K562 (cell line): ENCODE results near the gene TAS1R3. TPM values are rescaled to one million over a fixed set of nuclear protein-coding genes. Genes with fewer than 3 reads are reported as not detected.
A peak's percentile ranks its signal among the peaks of the same experiment; 100 is the strongest.

Experiments
- CBX1 ChIP-seq: sonication (generic); IDR thresholded peaks from 2 replicates; pipeline ENCODE4 v1.6.1; 2016; ENCODE audit warnings: antibody characterized with exemption, low read depth, mild to moderate bottlenecking
- ELF1 ChIP-seq: fragments of 200-800 bp; sonication (Bioruptor generic); IDR thresholded peaks from 2 replicates; pipeline ENCODE4 v1.6.1; 2016; ENCODE audit warnings: missing genetic modification characterization, missing compliant biosample characterization
- EP300 ChIP-seq: IDR thresholded peaks from 2 replicates; pipeline ENCODE4 v1.6.1; 2012; ENCODE audit warnings: low read length, improper control_type of control experiment
- LCOR ChIP-seq: sonication (generic); formaldehyde crosslinking; IDR thresholded peaks from 2 replicates; pipeline ENCODE4 v1.8.0; 2022; ENCODE audit warnings: mild to moderate bottlenecking, missing genetic modification reagents
- NFXL1 ChIP-seq: fragments of 450-650 bp; formaldehyde crosslinking; IDR thresholded peaks from 2 replicates; pipeline ENCODE4 v1.4.0; 2021; ENCODE audit warnings: mild to moderate bottlenecking
- NR1H2 ChIP-seq: sonication (generic); formaldehyde crosslinking; IDR thresholded peaks from 2 replicates; pipeline ENCODE4 v1.4.0; 2020; ENCODE audit warnings: mild to moderate bottlenecking, missing genetic modification reagents
- RNF219 ChIP-seq: fragments of 250-450 bp; sonication (Bioruptor Pico); IDR thresholded peaks from 2 replicates; pipeline ENCODE4 v1.5.0; 2022; ENCODE audit warnings: mild to moderate bottlenecking
- SETDB1 ChIP-seq: IDR thresholded peaks from one replicate; pipeline ENCODE4 v1.6.1; 2012; ENCODE audit warnings: low read length, control low read depth, inconsistent platforms
- SMARCA5 ChIP-seq: fragments of 450-650 bp; IDR thresholded peaks from 2 replicates; pipeline ENCODE4 v1.6.1; 2016
- ZNF280A ChIP-seq: fragments of 450-650 bp; IDR thresholded peaks from 2 replicates; pipeline ENCODE4 v1.6.1; 2018; ENCODE audit warnings: mild to moderate bottlenecking, low read depth; ENCODE audit not compliant: partially characterized antibody
- ZNF3 ChIP-seq: fragments of 250-450 bp; sonication (Bioruptor Pico); IDR thresholded peaks from 2 replicates; pipeline ENCODE4 v1.5.0; 2021; ENCODE audit warnings: mild to moderate bottlenecking, moderate library complexity
- ZNF407 ChIP-seq: fragments of 450-650 bp; IDR thresholded peaks from 2 replicates; pipeline ENCODE4 v1.6.1; 2016; ENCODE audit warnings: low read depth
- ZNF507 ChIP-seq: conservative IDR thresholded peaks from 2 replicates; pipeline ENCODE4 v1.6.1; 2017; ENCODE audit warnings: missing genetic modification characterization, missing compliant biosample characterization
- ZNF584 ChIP-seq: fragments of 200-800 bp; sonication (Bioruptor generic); IDR thresholded peaks from 2 replicates; pipeline ENCODE4 v1.6.1; 2016; ENCODE audit warnings: low read depth, mild to moderate bottlenecking, missing genetic modification characterization, missing compliant biosample characterization
- polyA plus RNA-seq, 8 experiments: library from polyadenylated mRNA; depleted of rRNA in 4 of 8; stranded (reverse) in 5 of 8; unstranded in 3 of 8; fragments of >200 nt; fragmentation: Nextera tagmentation in 2 of 8; fragmentation: Illumina TruSeq in 1 of 8; extraction: Ambion mirVana in 2 of 8; extraction: Trizol in 1 of 8; gene quantifications; 2 replicates each; pipeline versions ENCODE4 v1.2.1 to v1.2.3, GENCODE V29; 2011 to 2014; ENCODE audit warnings: inconsistent platforms in 1 of 8, missing spikeins in 1 of 8
- total RNA-seq, 7 experiments: library from RNA; depleted of rRNA in 6 of 7; stranded (reverse); fragments of >200 nt in 6 of 7; fragmentation: Illumina TruSeq in 2 of 7; extraction: Trizol in 2 of 7; gene quantifications; 2 replicates each; pipeline versions ENCODE4 v1.2.1 to v1.2.3, GENCODE V29; 2011 to 2021; ENCODE audit warnings: low replicate concordance in 1 of 7
- TF ChIP-seq, protein P1 (sequence below), 2 experiments: fragments of 450-650 bp in 1 of 2; sonication (generic) in 1 of 2; formaldehyde crosslinking in 1 of 2; IDR thresholded peaks in 1 of 2; conservative IDR thresholded peaks in 1 of 2; 2 replicates each; pipeline versions ENCODE4 v1.6.1 to v1.8.1; 2016 to 2023; ENCODE audit warnings: mild to moderate bottlenecking in 2 of 2, moderate library complexity in 2 of 2, inconsistent platforms in 1 of 2, missing genetic modification reagents in 1 of 2

TAS1R3 gene
- total and polyA plus RNA-seq, 9 of the 15 experiments (the other 6 are each of a cell fraction or from before 2014, with no cell fraction given) = 0.07 to 0.13 TPM; not detected in 7

GRCh38 chr1:1349256-1350012 lies 18.4 kb downstream of the TAS1R3 start, which contains the start of gene DVL1 (continued):
- no peak for TF ChIP-seq ZNF407
- no peak for TF ChIP-seq ZNF280A
- 0 out of 2 replicates have a peak, but pooled peaks have one; percentile 13 for TF ChIP-seq NR1H2 (CRISPR knock-in tag)
- no peak for TF ChIP-seq CBX1
- no peak for TF ChIP-seq EP300
- TF ChIP-seq RNF219 = no peak
- TF ChIP-seq, protein P1, sequence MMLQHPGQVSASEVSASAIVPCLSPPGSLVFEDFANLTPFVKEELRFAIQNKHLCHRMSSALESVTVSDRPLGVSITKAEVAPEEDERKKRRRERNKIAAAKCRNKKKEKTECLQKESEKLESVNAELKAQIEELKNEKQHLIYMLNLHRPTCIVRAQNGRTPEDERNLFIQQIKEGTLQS (IDR thresholded peaks at IDR 0.05) = no peak
- TF ChIP-seq, protein P1 (CRISPR knock-in tag; conservative IDR thresholded peaks at IDR 0.05) = no peak
- TF ChIP-seq ZNF507 (tag) = no peak
- no peak for TF ChIP-seq SETDB1
- TF ChIP-seq NFXL1 (CRISPR knock-in tag) = no peak
- TF ChIP-seq ZNF3 (CRISPR knock-in tag) = no peak
- TF ChIP-seq SMARCA5 = no peak
- no peak for TF ChIP-seq ELF1
- no peak for TF ChIP-seq ZNF584
- no peak for TF ChIP-seq LCOR (CRISPR knock-in tag)
